ENCODE data around the gene C15orf39. TPM values are rescaled to one million over a fixed set of nuclear protein-coding genes. Genes with fewer than 3 reads are reported as not detected.

The C15orf39 gene
- total RNA-seq, 1 experiment from 2014 or later = 45.6 TPM

- Histone ChIP-seq H3K79me1 (ENCODE audit: insufficient read depth, low read depth, low read length, poor library complexity, severe bottlenecking) (peaks cover 7% of the 10 kb centered on the region), H3K4ac (ENCODE audit: low read depth, low read length) (no peak overlapping the region), H3K14ac (ENCODE audit: insufficient read depth, low read length) (no peak overlapping the region), H2AFZ (ENCODE audit: low read length) (no peak overlapping the region), H3T11ph (ENCODE audit: low read length) (no peak overlapping the region), H3K23me2 (ENCODE audit: insufficient read length, low read depth, low read length, poor library complexity, severe bottlenecking) (peaks cover 17% of the 10 kb centered on the region), H3K4me2 (ENCODE audit: insufficient read depth, insufficient read length, low read length) (peak overlapping the region; percentile 81), H3K9ac (ENCODE audit: extremely low read depth, insufficient read length, low read length) (peak overlapping the region; percentile 15), H2BK20ac (ENCODE audit: low read depth, low read length, poor library complexity, severe bottlenecking) (no peak overlapping the region), H2BK120ac (ENCODE audit: low read depth, low read length, poor library complexity, severe bottlenecking) (no peak overlapping the region), H3K18ac (ENCODE audit: insufficient read length, low read depth, low read length) (no peak overlapping the region), H2BK15ac (ENCODE audit: low read depth, low read length) (no peak overlapping the region), H4K5ac (ENCODE audit: insufficient read length, low read depth, low read length) (no peak overlapping the region), H2BK12ac (ENCODE audit: insufficient read length, low read depth, low read length) (no peak overlapping the region), H2AK5ac (ENCODE audit: insufficient read length, low read length) (no peak overlapping the region), H4K8ac (replicated peaks; ENCODE audit: insufficient read length, low read depth, low read length) (no peak overlapping the region), H2BK5ac (ENCODE audit: insufficient read length, low read length) (no peak overlapping the region), H4K20me1 (ENCODE audit: control insufficient read depth, insufficient read depth, insufficient read length) (peaks cover 6% of the 10 kb centered on the region), H3K23ac (ENCODE audit: insufficient read length, low read depth, low read length) (no peak overlapping the region), H3K27me3 (ENCODE audit: insufficient read depth, low read length) (no peaks in the 10 kb centered on the region), H3K9me3 (ENCODE audit: control insufficient read depth, low read depth, low read length) (no peaks in the 10 kb centered on the region), H3K56ac (ENCODE audit: insufficient read length, low read depth, low read length) (no peak overlapping the region), H3K79me2 (ENCODE audit: insufficient read depth, low read length) (peaks cover 31% of the 10 kb centered on the region; the same call in 1 of the 2 replicates), H4K91ac (ENCODE audit: insufficient read length, low read depth, low read length) (no peak overlapping the region), H3K4me1 (ENCODE audit: insufficient read depth, low read length) (peaks cover 6% of the 10 kb centered on the region), H3K27ac (ENCODE audit: insufficient read length, low read depth, low read length) (no peak overlapping the region)
- peaks cover 39 to 47% of the 10 kb centered on the region in 2 experiments for H3K4me1 Mint-ChIP-seq
- H3K27ac Mint-ChIP-seq = peak overlapping the region in 1 of 3 experiments; percentile 11; a peak in 1 of 7 replicates
- peak overlapping the region; percentile 88 to 95 for H3K4me3 Mint-ChIP-seq
- no peak for DNase-seq
- H3K27me3 Mint-ChIP-seq (ENCODE audit: low read depth) = no peaks in the 10 kb centered on the region; the same call in 1 of the 2 replicates
- H3K36me3 Mint-ChIP-seq (ENCODE audit: insufficient read depth in 1 of 3, low read depth in 3 of 3) = peaks cover 15 to 21% (median 19%) of the 10 kb centered on the region in 3 experiments
- TF ChIP-seq CTCF (conservative IDR thresholded peaks at IDR 0.05) = no peak
- no peaks in the 10 kb centered on the region; a peak in 1 of 5 replicates for H3K9me3 Mint-ChIP-seq
- WGBS (ENCODE audit: extremely low coverage, insufficient read length, low lambda C conversion rate) = no CpG with 5 or more reads among the region's 18 CpGs
These were observed 1.6 kb downstream of the C15orf39 start for GRCh38 chr15:75203017-75203907.
